ENCODE measurements around the gene RRN3. TPM values are rescaled to one million over a fixed set of nuclear protein-coding genes. Genes with fewer than 3 reads are reported as not detected.

The RRN3 gene
- total RNA-seq, 4 donors from 2014 or later = 32.8 to 76.4 (median 49.3) TPM

DNA sequence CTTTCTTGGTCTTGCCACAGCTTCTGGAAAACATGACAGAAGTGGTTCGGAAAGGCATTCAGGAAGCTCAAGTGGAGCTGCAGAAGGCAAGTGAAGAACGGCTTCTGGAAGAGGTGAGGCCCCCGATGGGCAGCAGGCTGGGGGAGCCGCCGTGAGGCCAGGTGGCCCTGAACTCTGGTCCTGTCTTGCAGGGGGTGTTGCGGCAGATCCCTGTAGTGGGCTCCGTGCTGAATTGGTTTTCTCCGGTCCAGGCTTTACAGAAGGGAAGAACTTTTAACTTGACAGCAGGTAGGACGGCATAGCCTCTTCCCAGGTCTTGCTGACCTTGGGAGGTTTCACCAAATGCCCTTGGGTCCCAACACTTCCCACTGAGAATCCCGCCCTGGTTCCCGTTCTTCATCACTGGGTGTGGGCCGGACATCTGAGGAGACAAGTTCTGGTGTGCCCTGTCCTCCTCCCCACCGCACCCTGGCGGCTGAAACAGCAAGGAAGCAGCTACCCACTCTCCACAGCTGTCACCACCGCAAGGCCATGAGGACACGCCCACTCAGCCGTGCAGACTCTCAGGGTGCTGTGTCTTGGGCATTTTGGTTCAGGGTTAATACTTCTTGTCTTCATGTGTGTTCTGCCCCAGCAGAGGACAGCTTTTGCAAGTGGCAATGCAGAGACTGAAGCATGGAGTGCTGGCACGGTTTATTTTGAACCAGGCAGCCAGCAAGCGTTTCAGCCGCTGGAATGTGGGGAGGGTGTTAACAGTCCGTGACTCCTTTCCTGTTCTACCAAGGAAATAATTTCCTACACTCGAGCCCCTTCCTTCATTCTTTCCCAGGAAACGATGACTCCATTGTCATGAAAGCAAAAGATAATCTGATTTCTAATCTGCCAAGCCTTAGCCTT is 59.6 kb downstream of the RRN3 start:
- TF ChIP-seq POLR2A (IDR thresholded peaks at IDR 0.05) = no peak
- TF ChIP-seq, protein P1, sequence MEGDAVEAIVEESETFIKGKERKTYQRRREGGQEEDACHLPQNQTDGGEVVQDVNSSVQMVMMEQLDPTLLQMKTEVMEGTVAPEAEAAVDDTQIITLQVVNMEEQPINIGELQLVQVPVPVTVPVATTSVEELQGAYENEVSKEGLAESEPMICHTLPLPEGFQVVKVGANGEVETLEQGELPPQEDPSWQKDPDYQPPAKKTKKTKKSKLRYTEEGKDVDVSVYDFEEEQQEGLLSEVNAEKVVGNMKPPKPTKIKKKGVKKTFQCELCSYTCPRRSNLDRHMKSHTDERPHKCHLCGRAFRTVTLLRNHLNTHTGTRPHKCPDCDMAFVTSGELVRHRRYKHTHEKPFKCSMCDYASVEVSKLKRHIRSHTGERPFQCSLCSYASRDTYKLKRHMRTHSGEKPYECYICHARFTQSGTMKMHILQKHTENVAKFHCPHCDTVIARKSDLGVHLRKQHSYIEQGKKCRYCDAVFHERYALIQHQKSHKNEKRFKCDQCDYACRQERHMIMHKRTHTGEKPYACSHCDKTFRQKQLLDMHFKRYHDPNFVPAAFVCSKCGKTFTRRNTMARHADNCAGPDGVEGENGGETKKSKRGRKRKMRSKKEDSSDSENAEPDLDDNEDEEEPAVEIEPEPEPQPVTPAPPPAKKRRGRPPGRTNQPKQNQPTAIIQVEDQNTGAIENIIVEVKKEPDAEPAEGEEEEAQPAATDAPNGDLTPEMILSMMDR (IDR thresholded peaks at IDR 0.05 in 4 of 5, conservative IDR thresholded peaks at IDR 0.05 in 1 of 5) = no peak
- Histone ChIP-seq H3K27me3 (no peaks in the 10 kb centered on the region), H3K36me3 (peaks cover 3 to 78% of the 10 kb centered on the region in 2 donors), H3K9me3 (no peaks in the 10 kb centered on the region), H3K4me3 (no peak overlapping the region), H3K4me1 (peaks cover 0 to 5% of the 10 kb centered on the region in 2 donors), H3K27ac (no peak overlapping the region)
- ATAC-seq = peak in 1 of 2 donors; percentile 18
- DNase-seq = no peak
- in situ Hi-C loops (cut with MboI; ENCODE audit: low sequenced_read_pairs in 4 of 4) = no loop called here
- intact Hi-C loops (cut with DNase I; ENCODE audit: low total_unique reads) = no loop called here

DNA sequence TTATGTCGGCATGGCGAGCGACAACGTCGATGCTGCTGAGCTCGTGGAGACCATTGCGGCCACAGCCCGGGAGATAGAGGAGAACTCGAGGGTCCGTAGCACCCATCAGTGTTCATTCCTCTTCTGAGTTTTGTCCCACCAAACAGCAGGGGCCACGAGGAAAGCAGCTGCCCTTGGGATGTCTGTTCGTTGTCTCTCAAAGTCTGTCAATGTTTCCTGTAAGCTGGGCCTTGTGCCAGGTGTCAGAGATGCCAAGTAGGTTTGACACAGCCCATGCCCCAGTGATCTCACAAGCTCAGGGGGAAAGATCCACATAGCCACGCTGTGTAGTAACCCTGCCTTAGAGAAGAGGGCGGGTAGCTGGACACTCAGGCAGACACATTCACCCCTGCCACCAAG is 60.8 kb downstream of the RRN3 start:
- no peaks in the 10 kb centered on the region for H3K27me3 ChIP-seq
- intact Hi-C loops (cut with DNase I; ENCODE audit: low total_unique reads) (no loop called here), in situ Hi-C loops (cut with MboI; ENCODE audit: low sequenced_read_pairs in 4 of 4) (no loop called here)
- ATAC-seq (no peak), DNase-seq (no peak)
- TF ChIP-seq, protein P1 (IDR thresholded peaks at IDR 0.05 in 4 of 5, conservative IDR thresholded peaks at IDR 0.05 in 1 of 5) = no peak
- H3K9me3 ChIP-seq = no peaks in the 10 kb centered on the region
- no peak overlapping the region for H3K4me3 ChIP-seq
- peaks cover 6 to 17% of the 10 kb centered on the region in 2 donors for H3K4me1 ChIP-seq
- no peak overlapping the region for H3K27ac ChIP-seq
- peaks cover 3 to 66% of the 10 kb centered on the region in 2 donors for H3K36me3 ChIP-seq

DNA sequence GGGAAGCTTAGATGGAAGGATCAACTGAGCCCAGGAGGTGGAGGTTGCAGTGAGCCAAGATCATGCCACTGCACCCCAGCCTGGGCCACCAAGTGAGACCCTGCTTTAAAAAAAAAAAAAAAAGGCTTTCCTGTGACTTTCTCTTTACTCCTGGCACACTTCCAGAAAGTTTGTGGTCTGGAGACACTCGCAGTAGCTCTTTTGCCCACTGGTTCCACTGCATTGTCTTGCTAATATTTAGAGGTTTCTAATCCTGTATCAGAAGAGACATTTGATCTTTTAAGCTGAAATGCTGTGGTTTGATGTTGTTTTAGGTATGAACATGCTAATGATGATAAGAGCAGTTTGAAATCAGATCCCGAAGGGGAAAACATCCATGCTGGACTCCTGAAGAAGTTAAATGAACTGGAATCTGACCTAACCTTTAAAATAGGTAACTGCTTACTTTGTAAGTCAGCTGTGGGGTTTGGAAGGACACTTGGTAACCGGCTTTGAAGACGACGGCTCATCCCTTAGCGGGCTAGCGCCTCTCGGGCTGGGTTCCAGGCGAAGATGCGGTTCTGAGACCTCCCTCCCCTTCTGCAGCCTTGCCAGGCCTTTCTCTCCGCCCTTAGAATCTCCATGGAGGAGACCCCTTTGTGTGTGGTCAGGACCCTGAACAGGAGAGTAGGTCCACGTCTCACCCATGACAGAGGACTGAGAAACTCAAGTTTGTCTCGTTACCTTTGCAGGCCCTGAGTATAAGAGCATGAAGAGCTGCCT is 61.3 kb downstream of the RRN3 start:
- intact Hi-C loops (cut with DNase I; ENCODE audit: low total_unique reads) (no loop called here), in situ Hi-C loops (cut with MboI; ENCODE audit: low sequenced_read_pairs in 4 of 4) (no loop called here)
- Histone ChIP-seq H3K36me3 (peaks cover 3 to 63% of the 10 kb centered on the region in 2 donors), H3K4me1 (peaks cover 9 to 17% of the 10 kb centered on the region in 2 donors), H3K27me3 (no peaks in the 10 kb centered on the region), H3K27ac (no peak overlapping the region), H3K9me3 (no peaks in the 10 kb centered on the region), H3K4me3 (no peak overlapping the region)
- no peak for TF ChIP-seq POLR2A (IDR thresholded peaks at IDR 0.05)
- TF ChIP-seq, protein P1 (IDR thresholded peaks at IDR 0.05 in 4 of 5, conservative IDR thresholded peaks at IDR 0.05 in 1 of 5) = no peak
- no peak for ATAC-seq
- no peak for DNase-seq

DNA sequence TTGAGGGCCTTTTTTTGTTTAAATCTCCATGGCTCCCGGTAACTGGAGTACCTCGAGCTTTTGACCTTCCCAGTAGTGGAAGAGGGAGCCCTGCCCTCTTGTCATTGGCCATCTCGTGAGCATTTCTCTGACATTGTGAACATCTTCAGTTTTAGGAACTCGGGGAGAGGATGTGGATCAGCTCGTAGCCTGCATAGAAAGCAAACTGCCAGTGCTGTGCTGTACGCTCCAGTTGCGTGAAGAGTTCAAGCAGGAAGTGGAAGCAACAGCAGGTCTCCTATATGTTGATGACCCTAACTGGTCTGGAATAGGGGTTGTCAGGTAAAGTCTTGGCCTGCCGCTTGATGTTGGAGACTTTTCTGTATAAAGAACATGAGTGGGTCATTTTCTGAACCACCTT is 62.5 kb downstream of the RRN3 start:
- Histone ChIP-seq H3K27ac (no peak overlapping the region), H3K36me3 (peaks cover 3 to 55% of the 10 kb centered on the region in 2 donors), H3K4me3 (no peak overlapping the region), H3K27me3 (no peaks in the 10 kb centered on the region), H3K4me1 (peaks cover 12 to 21% of the 10 kb centered on the region in 2 donors), H3K9me3 (no peaks in the 10 kb centered on the region)
- DNase-seq (no peak), ATAC-seq (no peak)
- in situ Hi-C loops (cut with MboI; ENCODE audit: low sequenced_read_pairs in 4 of 4) = no loop called here
- TF ChIP-seq, protein P1 (IDR thresholded peaks at IDR 0.05 in 4 of 5, conservative IDR thresholded peaks at IDR 0.05 in 1 of 5) = no peak
- TF ChIP-seq POLR2A (IDR thresholded peaks at IDR 0.05) = no peak
- intact Hi-C loops (cut with DNase I; ENCODE audit: low total_unique reads) = no loop called here
